Fibroblast of peridontal ligament (primary cell): Measurements from ENCODE around the gene NCF2.
A peak's percentile ranks its signal among the peaks of the same experiment; 100 is the strongest.

ENCODE experiments used
- DNase-seq: peaks from one replicate; pipeline ENCODE4 v3.0.0-alpha.2; 2010; ENCODE audit errors: extremely low read depth

NCF2 gene

GRCh38 chr1:183551924-183552323, 38.3 kb downstream of the NCF2 start:
- DNase-seq, result no peak

- DNase-seq, result no peak
Measured at GRCh38 chr1:183550915-183551314, 39.3 kb downstream of the NCF2 start.

- no peak for DNase-seq
Measured at GRCh38 chr1:183548116-183548515, 42.1 kb downstream of the NCF2 start.

GRCh38 chr1:183546427-183546826, 43.8 kb downstream of the NCF2 start:
- no peak for DNase-seq

- DNase-seq, result no peak
Measured at GRCh38 chr1:183544598-183545297, 45.5 kb downstream of the NCF2 start.

- peak; percentile 83 for DNase-seq
Measured at GRCh38 chr1:183543619-183544204, 46.5 kb downstream of the NCF2 start.

GRCh38 chr1:183537405-183537804, 52.9 kb downstream of the NCF2 start:
- DNase-seq, result no peak

GRCh38 chr1:183533617-183534174, 56.6 kb downstream of the NCF2 start:
- DNase-seq, result no peak

GRCh38 chr1:183528577-183528976, 61.7 kb downstream of the NCF2 start:
- DNase-seq, result no peak

- DNase-seq, result no peak
Measured at GRCh38 chr1:183522104-183522503, 68.2 kb downstream of the NCF2 start.

- DNase-seq, result no peak
Measured at GRCh38 chr1:183520379-183520778, 69.9 kb downstream of the NCF2 start.

GRCh38 chr1:183517401-183517800, 72.9 kb downstream of the NCF2 start:
- DNase-seq, result peak; percentile 4

GRCh38 chr1:183516725-183517124, 73.5 kb downstream of the NCF2 start:
- DNase-seq, result no peak

- DNase-seq, result peak; percentile 89
Measured at GRCh38 chr1:183515002-183515689, 75.1 kb downstream of the NCF2 start.

GRCh38 chr1:183514235-183514634, 76.0 kb downstream of the NCF2 start:
- DNase-seq, result no peak

- no peak for DNase-seq
Measured at GRCh38 chr1:183512450-183512849, 77.8 kb downstream of the NCF2 start.

GRCh38 chr1:183508694-183509093, 81.6 kb downstream of the NCF2 start:
- DNase-seq, result no peak

GRCh38 chr1:183506561-183506960, 83.7 kb downstream of the NCF2 start:
- peak; percentile 55 for DNase-seq
